Epithelial cell of proximal tubule (primary cell): ENCODE measurements around the gene STK11IP. TPM values are rescaled to one million over a fixed set of nuclear protein-coding genes. Genes with fewer than 3 reads are reported as not detected.

Experiments
- DNase-seq: peaks from one replicate; pipeline ENCODE4 v3.0.0-alpha.2; 2011; ENCODE audit warnings: low read depth
- H3K4me3 ChIP-seq: 2 replicates; pipeline ENCODE4 v1.5.1; 2011; ENCODE audit warnings: low read depth, mild to moderate bottlenecking, low read length
- CTCF ChIP-seq: conservative IDR thresholded peaks from 2 replicates; pipeline ENCODE4 v1.5.1; 2012; ENCODE audit warnings: low read depth, mild to moderate bottlenecking, low read length
- total RNA-seq: library from RNA; depleted of rRNA; stranded (reverse); fragments of >200 nt; gene quantifications from 2 replicates; pipeline ENCODE4 v1.2.3, GENCODE V29; 2015

The STK11IP gene
- total RNA-seq, 1 donor from 2014 or later, result 35.7 TPM

GRCh38 chr2:219656526-219656925 lies 58.9 kb downstream of the STK11IP start:
- no peak for DNase-seq
- H3K4me3 ChIP-seq, result no peak overlapping the region
- no peak for TF ChIP-seq CTCF

- no peak for DNase-seq
Measured at GRCh38 chr2:219658196-219658846, 60.7 kb downstream of the STK11IP start.

GRCh38 chr2:219658874-219659273 lies 61.2 kb downstream of the STK11IP start:
- TF ChIP-seq CTCF, result no peak
- no peak for DNase-seq

More at GRCh38 chr2:219658196-219658846, 60.7 kb downstream of the STK11IP start:
- no peak for TF ChIP-seq CTCF
- H3K4me3 ChIP-seq, result no peak overlapping the region

GRCh38 chr2:219661197-219661954 lies 63.7 kb downstream of the STK11IP start:
- DNase-seq, result peak; percentile 66

More at GRCh38 chr2:219658874-219659273, 61.2 kb downstream of the STK11IP start:
- no peak overlapping the region for H3K4me3 ChIP-seq

GRCh38 chr2:219661955-219662395 lies 64.3 kb downstream of the STK11IP start:
- H3K4me3 ChIP-seq, result no peak overlapping the region
- TF ChIP-seq CTCF, result no peak
- DNase-seq, result peak; percentile 89

More at GRCh38 chr2:219661197-219661954, 63.7 kb downstream of the STK11IP start:
- H3K4me3 ChIP-seq, result no peak overlapping the region
- no peak for TF ChIP-seq CTCF

GRCh38 chr2:219662566-219662965 lies 64.9 kb downstream of the STK11IP start:
- H3K4me3 ChIP-seq, result no peak overlapping the region
- no peak for TF ChIP-seq CTCF
- no peak for DNase-seq
